ENCODE results near the gene TNFRSF21.
"Not testable (repeated sequence)": the region's sequence is repeated elsewhere in the genome, so short reads cannot be mapped to it uniquely, and the experiment has no call there.

TNFRSF21 gene, protein sequence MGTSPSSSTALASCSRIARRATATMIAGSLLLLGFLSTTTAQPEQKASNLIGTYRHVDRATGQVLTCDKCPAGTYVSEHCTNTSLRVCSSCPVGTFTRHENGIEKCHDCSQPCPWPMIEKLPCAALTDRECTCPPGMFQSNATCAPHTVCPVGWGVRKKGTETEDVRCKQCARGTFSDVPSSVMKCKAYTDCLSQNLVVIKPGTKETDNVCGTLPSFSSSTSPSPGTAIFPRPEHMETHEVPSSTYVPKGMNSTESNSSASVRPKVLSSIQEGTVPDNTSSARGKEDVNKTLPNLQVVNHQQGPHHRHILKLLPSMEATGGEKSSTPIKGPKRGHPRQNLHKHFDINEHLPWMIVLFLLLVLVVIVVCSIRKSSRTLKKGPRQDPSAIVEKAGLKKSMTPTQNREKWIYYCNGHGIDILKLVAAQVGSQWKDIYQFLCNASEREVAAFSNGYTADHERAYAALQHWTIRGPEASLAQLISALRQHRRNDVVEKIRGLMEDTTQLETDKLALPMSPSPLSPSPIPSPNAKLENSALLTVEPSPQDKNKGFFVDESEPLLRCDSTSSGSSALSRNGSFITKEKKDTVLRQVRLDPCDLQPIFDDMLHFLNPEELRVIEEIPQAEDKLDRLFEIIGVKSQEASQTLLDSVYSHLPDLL

DNA sequence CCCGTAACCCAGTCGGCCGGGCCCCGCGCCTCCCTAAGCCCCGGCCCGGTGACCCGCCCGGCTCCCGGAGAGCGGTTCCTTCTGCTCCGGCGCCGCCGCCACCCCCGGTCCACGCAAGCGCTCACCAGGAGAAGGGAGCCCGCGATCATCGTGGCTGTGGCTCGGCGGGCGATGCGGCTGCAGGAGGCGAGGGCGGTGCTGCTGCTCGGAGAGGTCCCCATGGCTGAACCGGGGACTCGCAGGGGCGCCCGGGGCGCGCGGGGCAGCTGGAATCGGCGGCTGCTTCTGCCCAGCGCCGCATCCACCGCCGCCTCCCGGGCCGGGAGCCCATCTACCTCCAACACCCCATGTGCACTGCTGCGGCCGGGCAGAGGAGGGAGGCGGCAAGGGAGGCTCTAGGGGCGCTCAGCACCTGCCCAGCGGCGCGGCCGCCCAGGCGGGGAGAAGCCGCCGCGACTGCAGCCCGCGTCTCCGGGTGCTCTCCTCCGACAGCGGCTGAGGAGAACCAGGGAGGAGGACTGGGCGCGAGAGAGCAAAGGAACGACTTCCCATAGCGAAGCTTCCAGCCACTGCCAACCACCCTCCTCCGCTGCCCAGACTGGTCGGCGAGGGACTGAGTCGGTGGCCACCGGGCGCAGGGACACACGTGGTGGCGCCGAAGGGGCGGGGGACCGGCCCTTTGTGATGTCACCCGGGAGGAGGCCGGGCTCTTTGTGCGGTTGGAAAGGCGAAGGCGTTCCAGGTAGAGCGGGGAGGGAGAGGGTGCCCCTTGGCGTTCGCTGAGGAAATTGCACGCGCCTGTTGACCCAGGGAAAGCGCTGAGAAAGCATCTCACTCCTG, at the start of gene TNFRSF21:
TSS of gene TNFRSF21 (minus strand) at position 615 of the 840 bp plus-strand sequence. CDS start at position 221, 394 bp downstream.
- DNase-seq (ENCODE audit: low read depth in 2 of 2, low spot score in 1 of 2) = peak; percentile 52 to 59

DNA sequence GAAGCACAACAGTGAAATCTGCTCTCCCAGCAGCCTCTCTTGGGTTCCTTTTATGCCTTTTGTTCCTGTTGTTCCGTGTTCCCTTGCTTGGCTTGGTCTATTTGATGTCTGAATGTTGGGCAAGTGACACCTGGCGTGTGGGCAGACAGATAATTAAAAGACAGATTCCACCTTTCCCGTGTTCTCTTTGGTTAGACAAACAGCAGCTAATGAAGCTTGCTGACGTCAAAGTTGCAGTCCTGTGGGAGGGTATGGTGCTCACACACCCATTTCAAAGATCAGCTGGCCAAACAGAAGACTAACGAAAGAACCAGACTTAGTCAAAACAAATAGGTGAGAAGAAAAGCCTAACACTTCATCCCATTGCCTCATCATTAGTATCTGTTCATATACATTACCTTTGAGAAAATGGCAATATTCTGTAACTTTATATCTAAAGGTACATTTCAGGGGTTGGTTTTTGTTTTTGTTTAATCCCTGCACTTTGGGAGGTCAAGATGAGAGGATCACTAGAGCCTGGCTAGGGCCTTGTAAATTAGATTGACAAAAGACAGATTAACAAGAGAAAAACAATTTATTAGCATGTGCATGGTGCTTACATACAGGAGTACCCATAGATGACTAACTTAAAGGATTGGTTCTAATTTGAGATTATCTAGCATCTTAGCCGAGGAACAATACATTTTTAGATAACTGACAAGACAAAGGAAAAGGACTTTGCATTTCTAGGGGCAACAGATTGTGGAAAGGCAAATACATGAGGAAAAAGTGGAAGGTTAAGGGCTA, 48.9 kb upstream of the TNFRSF21 start:
- no peak for DNase-seq (ENCODE audit: low read depth in 2 of 2, low spot score in 1 of 2)

DNA sequence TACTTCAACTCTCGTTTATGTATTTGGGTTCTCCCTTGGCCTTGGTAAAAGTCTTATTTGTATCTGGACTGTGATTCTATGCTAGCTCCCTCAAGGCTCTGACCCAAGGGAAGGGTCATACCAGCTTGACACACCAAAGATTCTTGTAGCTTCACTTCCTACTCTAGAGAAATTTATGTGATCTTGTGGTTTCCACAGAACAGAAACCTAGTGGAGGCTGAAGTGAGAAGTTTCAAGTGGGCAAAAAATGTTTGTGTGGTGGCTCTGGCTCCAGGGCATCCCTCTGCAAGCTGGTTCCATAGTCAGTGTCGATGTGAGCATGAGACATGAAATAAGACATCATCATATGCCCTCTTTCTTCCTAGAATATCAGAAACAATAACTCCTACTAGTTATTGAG, 48.1 kb upstream of the TNFRSF21 start:
- DNase-seq (ENCODE audit: low read depth in 2 of 2, low spot score in 1 of 2) = no peak

DNA sequence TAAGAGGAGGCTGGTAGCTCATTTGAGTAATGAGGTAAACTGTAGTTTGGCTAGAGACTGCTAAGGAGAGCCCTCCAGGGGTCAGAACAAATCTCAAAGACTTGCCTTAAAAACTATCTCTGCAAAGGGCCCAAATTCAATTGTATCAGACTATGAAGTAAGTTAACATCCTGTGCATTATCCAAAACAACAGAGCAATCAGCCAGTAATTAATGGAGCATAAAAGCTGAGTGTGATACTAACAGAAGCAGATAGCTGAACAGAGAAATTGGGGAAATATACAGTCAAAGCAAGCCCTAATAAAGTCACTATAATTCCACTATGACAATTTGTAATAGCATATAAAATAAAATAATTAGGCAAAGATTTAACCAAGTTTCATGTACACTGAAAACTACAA, 45.8 kb upstream of the TNFRSF21 start:
- DNase-seq (ENCODE audit: low read depth in 2 of 2, low spot score in 1 of 2) = no peak

DNA sequence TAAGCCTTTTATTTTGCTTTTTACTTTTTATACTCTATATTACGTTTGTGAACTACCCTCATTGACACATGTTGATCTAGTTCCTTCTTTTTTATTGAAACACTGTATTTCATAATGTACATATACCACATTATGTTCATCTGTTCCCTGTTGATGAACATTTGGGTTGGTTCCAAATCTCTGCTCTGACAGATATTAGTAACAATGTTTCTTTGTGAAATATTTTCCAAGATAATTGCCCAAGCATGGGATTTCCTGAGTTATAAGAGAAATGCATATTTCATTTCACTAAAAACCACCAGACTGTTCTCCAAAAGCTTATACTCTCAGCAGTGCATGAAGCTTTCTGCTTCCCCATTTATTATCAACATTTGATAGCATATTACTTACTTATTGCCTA, 44.2 kb upstream of the TNFRSF21 start:
- no peak for DNase-seq (ENCODE audit: low read depth in 2 of 2, low spot score in 1 of 2)

DNA sequence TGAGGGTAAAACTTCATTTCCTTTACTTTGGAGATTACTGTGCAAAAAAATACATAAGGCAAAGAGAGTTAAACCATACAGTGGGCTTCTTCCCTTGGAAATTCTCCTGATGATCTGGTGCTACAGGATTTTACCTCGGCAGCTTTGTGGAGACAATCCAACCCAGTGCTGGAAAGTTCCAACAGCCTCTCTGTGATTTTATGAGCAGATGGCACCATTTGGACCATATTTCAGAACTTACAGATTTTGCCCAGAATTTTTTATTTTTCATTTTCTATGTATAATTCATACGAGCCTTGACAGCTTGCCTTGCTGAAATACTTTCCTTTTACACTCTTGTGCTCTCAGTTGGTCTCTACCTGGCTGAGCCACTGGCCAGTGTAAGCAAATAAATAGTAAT, 43.3 kb upstream of the TNFRSF21 start:
- no peak for DNase-seq (ENCODE audit: low read depth in 2 of 2, low spot score in 1 of 2)

DNA sequence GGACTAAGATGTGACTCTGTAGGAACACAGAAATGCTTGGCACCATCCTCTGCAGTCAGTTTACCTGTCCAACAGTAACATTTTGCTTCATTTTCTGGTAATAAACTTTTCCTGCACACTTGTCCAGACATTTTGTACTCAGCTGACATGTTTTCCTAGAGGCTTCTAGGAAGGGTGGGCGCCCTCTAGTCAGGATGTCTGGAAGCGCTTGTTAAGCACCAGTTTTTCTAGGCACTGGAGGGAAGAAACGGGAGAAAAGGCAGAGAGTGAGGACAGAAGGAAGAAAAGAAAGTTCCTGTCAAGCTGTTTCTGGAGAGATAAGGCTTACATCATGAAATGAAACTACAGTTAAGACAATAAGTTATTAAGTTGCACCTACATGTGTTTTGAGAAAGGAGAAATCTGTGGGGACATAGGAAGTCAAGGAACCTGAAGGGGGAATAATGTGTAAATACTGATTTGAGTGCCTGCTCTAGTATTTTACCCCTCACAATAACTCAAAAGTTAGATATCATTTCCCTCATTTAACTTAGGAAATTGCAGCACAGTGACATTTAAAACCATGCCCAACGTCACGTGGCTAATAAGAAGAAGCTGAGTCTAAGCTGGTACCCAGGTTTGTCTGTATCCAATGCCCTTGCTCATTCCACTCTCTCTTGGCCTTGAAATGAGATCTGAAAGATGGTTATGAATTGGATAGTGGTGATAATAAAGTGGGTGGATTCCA, 42.7 kb upstream of the TNFRSF21 start:
- DNase-seq (ENCODE audit: low read depth in 2 of 2, low spot score in 1 of 2) = no peak

DNA sequence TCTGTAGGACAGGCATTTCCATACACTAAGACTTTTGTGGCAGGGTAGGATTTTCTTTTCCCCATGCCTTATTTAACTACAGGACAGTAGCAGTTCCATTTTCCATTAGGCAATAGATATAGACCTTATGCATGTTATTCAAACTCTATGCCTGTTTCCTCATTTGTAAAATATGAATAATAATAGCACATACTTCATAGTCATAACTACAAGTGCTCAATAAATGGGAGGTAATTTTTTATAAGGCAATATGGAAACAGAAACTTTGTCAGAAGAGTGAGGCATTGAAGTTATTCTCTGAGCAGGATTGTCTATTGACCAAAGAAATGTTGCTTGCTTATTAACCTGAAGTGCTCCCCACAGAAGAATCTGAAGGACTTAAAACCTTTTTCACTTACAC, 41.9 kb upstream of the TNFRSF21 start:
- DNase-seq (ENCODE audit: low read depth in 2 of 2, low spot score in 1 of 2) = no peak

DNA sequence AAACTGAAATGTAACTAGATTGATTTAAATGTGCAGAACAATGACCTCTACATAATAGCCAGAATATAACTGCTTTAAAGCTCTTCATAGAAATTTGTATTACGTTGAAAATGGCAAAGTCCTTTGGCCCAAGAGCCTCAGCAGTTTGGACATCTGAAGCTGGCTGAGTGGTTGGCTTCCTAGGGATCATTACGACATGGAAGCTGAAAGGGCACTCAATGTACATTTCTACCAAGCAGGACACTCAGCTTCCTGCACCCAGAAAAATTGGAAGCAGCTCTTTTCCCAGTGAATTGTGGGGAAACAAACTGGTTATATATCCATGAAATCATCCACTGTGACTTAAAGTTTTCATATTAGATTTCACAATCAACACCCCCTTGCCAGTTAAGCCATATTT, 40.2 kb upstream of the TNFRSF21 start:
- DNase-seq (ENCODE audit: low read depth in 2 of 2, low spot score in 1 of 2) = no peak

DNA sequence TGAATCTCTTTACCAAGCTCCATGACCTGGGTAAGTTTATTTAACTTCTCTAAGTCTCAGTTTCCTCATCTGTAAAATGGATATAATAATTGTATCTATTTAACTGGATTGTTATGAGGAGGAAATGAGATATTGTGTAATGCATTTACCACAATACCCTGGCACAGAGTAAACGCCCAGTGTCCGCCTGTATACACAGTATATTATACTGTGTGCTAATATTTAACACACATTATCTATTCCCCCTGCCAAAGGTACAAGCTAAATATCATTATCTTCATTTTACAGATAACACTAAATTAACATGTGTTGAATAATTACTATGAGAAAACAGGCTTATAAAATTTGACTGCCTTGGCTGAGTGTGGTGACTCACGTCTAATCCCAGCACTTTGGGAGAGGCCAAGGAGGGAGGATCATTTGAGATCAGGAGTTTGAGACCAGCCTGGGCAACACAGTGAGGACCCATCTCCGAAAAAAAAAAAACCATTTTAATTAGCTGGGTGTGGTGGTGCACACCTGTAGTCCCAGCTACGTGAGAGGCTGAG, 38.7 kb upstream of the TNFRSF21 start:
- no peak for DNase-seq (ENCODE audit: low read depth in 2 of 2, low spot score in 1 of 2)

DNA sequence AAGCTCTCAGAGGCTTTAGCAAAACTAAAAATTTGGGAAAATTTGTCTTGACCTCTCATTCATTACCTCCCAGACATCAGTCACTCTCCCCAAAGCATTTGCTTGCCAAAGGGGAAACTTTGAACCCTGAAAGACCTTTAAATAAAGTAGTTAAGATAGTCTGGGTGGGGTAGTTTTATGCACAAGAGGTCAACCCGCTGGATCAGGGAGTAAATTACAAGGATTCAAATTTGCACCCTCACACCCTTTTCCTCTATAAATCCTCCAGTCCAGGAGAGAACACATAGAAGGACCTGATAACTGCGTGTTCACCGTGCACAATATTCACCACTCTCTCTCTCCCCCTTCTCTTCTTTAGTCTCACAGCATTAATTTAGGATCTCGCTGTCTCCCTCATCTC, 36.1 kb upstream of the TNFRSF21 start:
- DNase-seq (ENCODE audit: low read depth in 2 of 2, low spot score in 1 of 2) = no peak

DNA sequence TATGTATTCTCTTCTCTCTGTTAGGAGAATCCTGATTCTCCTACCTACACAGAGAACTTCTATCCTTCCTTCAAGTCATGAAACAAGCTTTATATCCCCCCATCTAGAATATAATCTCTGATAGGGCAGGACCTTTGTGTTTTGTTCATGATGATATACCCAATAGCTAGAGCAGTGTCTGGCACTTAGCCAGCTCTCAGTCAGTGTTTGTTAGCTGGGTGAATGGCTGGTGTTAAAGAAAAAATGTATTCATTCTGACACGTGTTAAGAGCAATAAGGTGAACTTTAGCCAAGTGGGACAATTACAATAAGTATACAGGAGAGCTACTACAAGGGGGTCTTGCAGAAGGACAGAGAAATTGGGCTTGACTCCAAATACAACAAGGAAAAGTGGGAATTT, 34.3 kb upstream of the TNFRSF21 start:
- DNase-seq (ENCODE audit: low read depth in 2 of 2, low spot score in 1 of 2) = no peak

DNA sequence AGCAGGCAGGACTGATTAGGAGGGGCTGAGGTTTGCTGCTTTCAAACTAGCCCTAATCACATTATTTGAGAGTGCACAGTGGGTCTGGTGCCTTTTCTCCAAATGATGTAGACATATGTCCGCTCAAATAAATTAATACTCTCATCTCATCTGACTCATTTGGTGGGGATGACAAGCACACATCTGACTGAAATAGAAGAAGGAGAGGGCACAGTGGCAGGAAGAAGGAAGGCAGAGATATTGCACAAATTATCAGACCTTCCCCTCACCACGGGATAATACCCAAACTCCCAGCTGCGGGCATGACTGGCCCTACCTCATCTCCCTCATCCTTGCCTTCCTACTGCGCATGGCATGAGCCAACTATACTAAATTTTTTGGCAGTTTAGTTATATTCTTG, 33.9 kb upstream of the TNFRSF21 start:
- no peak for DNase-seq (ENCODE audit: low read depth in 2 of 2, low spot score in 1 of 2)

DNA sequence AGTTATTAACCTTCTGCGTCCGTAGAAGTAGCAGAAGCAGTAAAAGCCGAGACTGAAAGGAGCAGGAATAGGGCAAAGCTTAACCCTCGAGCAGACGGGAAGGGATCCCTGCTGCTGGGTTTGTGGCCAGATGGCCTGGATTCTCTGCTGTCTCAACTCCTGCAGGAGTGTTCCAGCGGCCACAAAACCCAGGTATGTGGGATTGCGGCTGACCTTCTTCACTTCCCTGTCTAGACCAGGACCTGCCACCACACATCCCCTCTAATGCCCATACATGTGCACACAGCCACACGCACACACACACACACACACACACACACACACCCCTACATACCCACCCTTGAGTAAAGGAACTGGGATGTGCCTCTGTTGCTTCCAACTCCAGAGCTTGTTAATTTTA, 33.1 kb upstream of the TNFRSF21 start:
- DNase-seq (ENCODE audit: low read depth in 2 of 2, low spot score in 1 of 2) = no peak

DNA sequence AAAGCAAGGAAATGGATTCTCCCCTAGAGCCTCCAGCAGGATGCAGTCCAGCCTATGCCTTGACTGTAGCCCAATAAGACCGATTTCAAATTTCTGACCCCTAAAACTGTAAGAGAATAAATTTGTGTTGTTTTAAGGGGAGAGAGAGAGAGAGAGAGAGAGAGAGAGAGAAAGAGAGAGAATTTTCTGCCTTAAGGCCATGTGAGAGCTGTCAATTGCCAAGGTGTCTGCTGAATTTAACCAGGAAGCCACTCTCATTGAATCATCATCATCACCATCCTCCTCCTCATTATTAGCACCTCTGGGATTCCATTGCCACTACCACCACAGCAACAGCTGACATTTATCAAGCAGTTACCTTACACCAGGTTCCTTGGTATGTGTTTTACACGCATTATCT, 27.8 kb upstream of the TNFRSF21 start:
- no peak for DNase-seq (ENCODE audit: low read depth in 2 of 2, low spot score in 1 of 2)

DNA sequence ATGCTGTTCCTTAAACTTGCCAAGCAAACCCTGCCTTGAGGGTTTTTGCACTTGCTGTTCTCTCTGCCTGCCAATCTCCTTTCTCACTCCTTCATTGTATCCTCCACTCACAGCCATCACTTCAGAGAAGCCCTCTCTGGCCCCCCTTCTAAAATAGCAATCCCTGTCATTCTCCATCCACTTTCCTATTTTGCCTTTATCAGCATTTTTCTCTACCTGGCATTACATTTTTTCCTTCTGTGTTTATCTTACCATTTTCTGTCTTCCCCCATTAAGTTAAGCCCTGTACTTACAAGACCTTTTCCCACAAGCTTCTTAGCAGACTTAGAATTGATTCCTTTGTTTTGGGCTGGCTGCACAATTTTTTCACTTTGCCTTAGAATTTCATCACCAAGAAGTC, 26.6 kb upstream of the TNFRSF21 start:
- no peak for DNase-seq (ENCODE audit: low read depth in 2 of 2, low spot score in 1 of 2)

DNA sequence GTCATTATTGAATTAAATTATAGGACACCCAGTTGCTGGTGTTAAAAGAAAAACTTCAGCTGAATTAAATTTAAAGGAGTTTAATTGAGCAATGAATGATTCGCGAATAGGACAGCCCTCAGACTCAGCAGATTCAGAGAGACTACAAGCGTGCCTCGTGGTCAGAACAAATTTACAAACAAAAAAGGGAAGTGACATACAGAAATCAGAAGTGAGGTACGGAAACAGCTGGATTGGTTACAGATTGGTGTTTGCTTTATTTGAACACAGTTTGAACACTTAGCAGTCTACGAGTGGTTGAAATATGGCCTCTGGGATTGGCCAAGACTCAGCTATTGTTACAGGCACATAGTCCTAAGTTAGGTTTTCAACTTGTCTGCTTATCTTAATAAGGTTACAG, 25.8 kb upstream of the TNFRSF21 start:
- DNase-seq (ENCODE audit: low read depth in 2 of 2, low spot score in 1 of 2) = no peak

DNA sequence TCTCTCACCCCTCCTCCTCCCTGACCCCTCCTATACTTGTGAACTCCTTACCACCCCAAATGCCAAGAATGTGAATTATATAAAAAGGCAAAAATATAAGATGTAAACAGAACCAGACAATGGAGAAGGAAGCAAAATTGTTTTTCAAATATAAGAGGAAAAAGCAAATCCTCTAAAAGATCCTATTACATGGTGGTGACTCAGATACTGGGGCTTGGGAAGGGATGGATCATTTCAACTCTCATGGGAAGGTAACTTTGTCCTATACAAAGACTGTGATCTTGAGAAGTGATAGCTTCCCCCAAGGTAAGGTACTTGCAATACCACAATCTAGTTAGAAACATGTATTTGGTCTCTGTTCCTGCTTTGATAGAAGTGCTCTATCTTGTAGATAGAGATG, 24.6 kb upstream of the TNFRSF21 start:
- no peak for DNase-seq (ENCODE audit: low read depth in 2 of 2, low spot score in 1 of 2)

DNA sequence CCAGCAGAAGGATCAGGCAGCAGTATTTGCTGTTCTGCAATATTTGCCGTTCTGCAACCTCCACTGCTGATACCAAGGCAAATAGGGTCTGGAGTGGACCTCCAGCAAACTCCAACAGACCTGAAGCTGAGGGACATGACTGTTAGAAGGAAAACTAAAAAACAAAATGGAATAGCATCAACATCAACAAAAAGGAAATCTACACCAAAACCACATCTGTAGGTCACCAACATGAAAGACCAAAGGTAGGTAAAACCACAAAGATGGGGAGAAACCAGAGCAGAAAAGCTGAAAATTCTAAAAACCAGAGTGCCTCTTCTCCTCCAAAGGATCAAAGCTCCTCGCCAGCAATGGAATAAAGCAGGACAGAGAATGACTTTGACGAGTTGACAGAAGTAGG, 18.9 kb upstream of the TNFRSF21 start:
- DNase-seq (ENCODE audit: low read depth in 2 of 2, low spot score in 1 of 2) = not testable (repeated sequence)

DNA sequence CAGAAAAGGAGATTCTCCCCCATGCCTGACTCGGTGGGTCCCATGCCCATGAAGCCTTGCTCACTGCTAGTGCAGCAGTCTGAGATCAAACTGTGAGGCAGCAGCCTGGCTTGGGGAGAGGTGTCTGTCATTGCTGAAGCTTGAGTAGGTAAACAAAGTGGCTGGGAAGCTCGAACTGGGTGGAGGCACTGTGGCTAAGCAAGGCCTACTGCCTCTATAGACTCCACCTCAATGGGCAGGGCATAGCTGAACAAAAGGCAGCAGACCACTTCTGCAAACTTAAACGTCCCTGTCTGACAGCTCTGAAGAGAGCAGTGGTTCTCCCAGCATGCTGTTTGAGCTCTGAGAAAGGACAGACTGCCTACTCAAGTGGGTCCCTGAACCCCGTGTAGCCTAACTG, 18.4 kb upstream of the TNFRSF21 start:
- DNase-seq (ENCODE audit: low read depth in 2 of 2, low spot score in 1 of 2) = not testable (repeated sequence)

All from stimulated activated CD8-positive, alpha-beta memory T cell treated with anti-CD3 and anti-CD28 coated beads, Interleukin-4, amount 100 ng/mL, for 4 hours (primary cell).